GM04504 (cell line): ENCODE results near the gene MSI1.
A peak's percentile ranks its signal among the peaks of the same experiment; 100 is the strongest.
"Not testable (repeated sequence)": the region's sequence is repeated elsewhere in the genome, so short reads cannot be mapped to it uniquely, and the experiment has no call there.

ENCODE experiments used
- DNase-seq: peaks from one replicate; pipeline ENCODE4 v3.0.0-alpha.2; 2012; ENCODE audit warnings: low read depth

The MSI1 gene

DNA sequence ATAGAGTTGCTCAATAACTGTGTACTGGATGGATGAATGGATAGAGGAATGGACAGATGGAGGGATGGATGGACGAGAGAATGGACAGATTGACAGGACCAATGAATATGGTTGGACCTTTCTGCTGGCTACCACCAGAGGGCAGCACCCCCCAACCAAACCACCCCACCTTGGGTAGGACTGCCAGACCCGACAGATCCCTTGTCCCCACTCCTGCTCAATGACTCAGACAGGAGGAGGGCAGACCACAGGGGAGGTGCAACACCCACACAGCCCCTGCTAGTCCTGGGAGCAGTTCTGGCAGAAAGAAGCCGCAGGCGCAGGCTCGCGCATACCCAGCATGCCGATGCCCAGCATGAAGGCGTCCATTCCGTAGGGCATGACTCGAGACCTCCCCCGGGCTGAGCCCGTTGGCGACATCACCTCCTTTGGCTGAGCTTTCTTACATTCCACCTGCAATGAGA is 12.4 kb downstream of the MSI1 start:
- peak; percentile 47 for DNase-seq

GRCh38 chr12:120353556-120354317 is 15.2 kb downstream of the MSI1 start:
- no peak for DNase-seq

DNA sequence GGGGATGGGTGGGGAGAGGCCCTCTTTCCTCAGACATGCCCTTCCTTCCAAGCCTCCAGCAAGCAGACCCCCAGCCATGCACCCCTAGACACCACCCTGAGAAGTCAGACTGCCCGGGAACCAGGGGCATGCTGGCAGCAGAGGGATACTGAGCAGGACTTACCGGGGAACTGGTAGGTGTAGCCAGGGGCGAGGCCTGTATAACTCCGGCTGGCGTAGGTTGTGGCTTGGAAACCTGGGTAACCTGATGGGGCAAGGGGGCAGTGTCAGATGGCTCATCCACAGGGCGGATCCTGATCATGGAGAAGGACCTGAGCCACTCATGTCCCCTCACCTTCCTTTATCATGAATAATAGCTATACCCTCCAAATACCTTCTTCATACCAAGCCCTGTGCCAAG is 15.8 kb downstream of the MSI1 start:
- DNase-seq = no peak

- DNase-seq = peak; percentile 15
Observed at GRCh38 chr12:120352117-120352516, 16.8 kb downstream of the MSI1 start.

DNA sequence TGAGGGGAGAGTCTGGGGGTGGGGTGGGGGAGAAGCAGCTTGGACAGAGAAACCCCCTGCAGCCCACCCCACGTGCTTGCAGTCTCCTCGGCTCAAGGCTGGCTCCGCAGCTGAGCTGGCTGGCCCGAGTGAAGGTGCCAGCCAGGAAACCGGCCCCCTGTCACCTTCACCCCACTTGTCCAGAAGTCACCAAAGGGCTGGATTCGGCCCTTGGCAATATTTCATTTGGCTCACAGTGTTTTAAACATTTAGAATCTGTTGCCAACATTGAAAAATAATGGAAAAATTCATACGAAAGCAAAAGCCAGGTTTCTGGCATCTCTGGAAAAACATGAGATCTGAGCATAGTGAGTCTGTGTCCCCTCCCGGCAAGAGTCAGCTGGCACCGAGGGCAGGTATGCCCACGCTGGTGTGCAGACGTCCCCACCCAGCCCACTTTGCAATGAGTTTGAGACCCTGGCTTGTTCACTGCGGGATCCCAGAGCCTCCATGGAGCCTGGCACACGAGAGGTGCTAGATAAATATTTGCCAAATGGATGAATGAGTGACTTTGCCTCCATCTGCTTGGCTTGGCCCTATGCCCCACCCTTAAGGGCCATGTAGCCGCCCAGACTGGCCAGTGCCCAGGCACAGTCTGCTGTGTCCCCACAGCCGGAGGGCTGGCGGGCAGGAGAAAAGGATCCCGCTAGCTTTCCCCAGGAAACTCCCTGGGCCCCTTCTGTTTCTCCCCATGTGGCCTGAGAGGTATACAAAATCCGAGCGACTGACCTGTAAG is 18.2 kb downstream of the MSI1 start:
- DNase-seq = no peak

DNA sequence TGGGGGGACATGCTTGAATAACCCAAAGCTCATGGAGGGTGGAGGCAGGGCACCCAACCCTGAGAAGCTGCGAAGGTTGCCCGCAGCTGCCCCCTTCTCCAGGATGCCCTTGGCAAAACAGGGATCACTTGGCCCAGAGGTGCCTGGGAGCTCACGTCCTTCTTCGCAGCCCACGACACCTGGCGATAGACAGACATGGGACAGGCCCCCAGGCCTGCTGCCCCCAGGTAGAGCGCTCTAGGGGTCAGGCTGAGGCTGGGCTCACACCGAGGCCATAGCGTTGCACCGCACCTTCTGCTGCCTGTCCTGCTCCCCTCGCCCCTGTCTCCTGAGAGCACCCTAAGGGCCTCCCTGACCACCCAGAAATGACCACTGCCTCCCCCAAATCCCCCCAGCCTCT is 21.2 kb downstream of the MSI1 start:
- no peak for DNase-seq

- DNase-seq = no peak
Observed at GRCh38 chr12:120346681-120347080, 22.3 kb downstream of the MSI1 start.

- no peak for DNase-seq
Observed at GRCh38 chr12:120346031-120346430, 22.9 kb downstream of the MSI1 start.

- no peak for DNase-seq
Observed at GRCh38 chr12:120343692-120344091, 25.3 kb downstream of the MSI1 start.

GRCh38 chr12:120343039-120343537 is 25.9 kb downstream of the MSI1 start:
- DNase-seq = no peak

DNA sequence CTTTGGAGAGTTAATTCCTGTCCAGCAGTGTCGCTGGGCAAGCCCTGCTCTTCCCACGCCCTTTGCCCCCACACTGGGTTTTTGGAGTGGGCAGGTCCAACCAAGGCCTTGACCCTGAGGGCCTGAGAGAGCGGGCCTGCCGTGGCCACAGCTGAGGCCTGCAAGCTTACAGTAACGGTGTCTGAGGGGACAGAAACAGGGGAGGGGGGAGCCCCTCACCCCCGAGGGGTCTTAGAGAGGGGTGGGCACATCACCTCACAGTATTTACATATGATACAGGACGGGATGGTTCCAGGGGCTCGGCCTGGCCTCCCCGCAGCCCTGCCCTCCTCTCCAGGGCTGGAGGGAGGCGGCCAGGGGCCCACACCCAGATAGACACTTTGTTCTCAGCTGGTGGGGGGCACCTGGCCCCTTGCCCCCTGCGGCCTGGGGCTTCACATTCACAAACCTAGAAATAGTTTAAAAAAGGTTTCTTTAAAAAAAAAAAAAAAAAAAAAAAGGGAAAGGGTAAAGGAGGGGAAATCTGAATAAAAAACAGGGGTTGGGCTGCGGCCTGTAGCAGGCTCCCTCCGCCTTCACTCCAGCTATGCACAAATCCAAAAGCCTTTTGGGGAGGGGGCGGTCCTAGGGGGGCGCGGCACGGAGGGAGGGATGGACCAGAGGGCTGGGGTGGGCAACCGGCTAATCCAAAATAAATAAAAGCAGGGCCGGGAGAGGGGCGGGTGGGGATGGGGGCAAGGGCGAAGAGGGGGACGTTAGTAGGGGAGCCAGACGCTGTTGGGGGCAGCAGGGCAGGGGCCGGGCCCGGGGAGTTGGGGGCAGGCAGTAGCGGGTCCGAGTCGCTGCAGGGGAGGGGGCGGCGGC is 26.6 kb downstream of the MSI1 start:
- no peak for DNase-seq

GRCh38 chr12:120339256-120339655 is 29.7 kb downstream of the MSI1 start:
- no peak for DNase-seq

DNA sequence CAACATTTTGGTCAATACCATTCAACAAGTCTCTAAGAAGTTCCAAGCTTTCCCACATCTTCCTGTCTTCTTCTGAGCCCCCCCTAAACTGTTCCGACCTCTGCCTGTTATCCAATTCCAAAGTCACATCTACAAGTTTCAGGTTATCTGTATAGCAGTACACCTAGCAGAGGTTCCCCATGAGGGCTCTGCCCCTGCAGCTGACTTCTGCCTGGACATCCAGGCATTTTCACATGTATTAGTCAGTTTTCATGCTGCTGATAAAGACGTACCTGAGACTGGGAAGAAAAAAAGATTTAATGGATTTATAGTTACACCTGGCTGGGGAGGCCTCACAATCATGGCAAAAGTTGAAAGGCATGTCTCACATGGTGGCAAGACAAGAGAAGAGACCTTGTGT is 31.2 kb downstream of the MSI1 start:
- no peak for DNase-seq

DNA sequence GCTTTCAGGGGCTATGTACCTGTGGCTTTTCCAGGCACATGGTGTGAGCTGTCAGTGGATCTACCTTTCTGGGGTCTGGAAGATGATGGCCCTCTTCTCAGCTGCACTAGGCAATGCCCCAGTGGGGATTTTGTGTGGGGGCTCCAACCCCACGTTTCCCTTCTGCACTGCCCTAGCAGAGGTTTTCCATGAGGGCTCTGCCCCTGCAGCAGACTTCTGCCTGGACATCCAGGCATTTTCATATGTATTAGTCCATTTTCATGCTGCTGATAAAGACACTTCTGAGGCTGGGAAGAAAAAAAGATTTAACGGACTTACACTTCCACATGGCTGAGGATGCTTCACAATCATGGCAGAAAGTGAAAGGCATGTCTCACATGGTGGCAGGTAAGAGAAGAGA is 32.6 kb downstream of the MSI1 start:
- not testable (repeated sequence) for DNase-seq

DNA sequence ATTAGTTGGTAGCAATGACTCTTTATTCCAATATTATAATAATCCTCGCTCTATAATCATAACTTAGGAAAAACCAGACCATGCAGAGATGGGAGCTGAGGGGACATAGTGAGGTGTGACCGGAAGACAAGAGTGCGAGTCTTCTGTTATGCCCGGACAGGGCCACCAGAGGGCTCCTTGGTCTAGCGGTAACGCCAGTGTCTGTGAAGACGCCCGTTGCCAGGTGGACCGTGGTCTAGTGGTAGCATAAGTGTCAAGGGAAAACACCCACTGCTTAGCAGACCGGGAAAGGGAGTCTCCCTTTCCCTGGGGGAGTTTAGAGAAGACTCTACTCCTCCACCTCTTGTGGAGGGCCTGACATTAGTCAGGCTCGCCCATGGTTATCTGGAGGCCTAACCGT is 33.5 kb downstream of the MSI1 start:
- not testable (repeated sequence) for DNase-seq

DNA sequence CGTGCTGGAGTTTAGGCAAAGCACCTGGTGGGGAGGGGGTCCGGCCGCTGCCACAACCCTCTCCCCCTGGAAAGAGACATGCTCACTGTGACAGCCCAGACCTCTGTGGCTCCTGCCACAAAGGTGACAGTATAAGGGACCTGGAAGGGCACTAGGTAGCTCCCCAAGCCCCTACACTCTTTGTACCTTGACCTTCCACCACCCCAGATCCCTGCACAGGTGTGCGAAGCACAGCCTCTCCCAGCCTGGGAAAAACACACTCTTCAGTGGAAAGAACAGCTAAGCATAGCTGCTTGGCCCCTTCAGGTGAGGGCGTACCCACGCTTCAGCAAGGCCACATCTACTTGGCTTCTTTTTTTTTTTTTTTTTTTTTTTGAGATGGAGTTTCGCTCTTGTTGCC is 36.4 kb downstream of the MSI1 start:
- DNase-seq = no peak

- no peak for DNase-seq
Observed at GRCh38 chr12:120332041-120332440, 36.9 kb downstream of the MSI1 start.

DNA sequence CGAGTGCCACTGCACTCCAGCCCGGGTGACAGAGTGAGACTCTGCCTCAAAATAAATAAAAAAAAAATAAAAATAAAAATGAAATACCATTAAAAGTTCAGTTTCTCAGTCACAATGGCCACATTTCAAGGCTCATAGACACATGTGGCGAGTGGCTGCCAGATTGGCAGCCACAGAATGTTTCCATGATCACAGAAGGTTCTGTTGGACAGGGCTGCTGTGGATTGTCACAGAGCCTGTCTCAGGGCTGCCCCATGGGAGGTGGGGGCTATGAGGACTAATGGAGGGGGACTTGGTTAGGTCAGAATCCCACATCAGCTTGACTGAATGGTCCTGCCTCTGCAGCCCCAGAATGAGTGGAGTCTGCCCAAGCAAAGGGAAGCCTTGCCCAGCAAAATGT is 37.6 kb downstream of the MSI1 start:
- no peak for DNase-seq

- no peak for DNase-seq
Observed at GRCh38 chr12:120328228-120328627, 40.7 kb downstream of the MSI1 start.

DNA sequence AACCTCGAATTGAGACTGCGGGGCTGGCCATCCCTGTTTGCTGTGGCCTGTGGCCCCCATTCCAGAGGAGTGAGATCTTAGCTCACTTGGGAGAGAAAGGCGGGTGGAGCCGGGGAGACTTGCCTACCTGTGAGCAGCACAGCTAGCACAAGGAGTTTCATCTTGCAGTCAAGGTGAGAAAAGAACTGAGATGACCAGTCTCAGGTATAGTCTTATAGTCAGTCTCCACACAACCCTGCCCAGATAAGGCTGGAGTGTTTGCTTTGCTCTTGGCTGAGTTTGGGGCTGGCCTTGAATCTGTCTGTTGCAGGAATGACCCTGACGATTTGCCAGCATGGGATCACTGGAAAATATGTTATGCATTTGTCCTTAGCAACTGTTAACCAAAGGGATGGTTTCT is 41.4 kb downstream of the MSI1 start, which contains the start of gene PLA2G1B:
Gene PLA2G1B, minus strand, starts transcription at position 187 of the 400 bp plus-strand sequence. Its CDS starts 26 bp downstream, at position 161.
- DNase-seq = no peak

GRCh38 chr12:120324841-120325417 is 44.0 kb downstream of the MSI1 start:
- DNase-seq = no peak

DNA sequence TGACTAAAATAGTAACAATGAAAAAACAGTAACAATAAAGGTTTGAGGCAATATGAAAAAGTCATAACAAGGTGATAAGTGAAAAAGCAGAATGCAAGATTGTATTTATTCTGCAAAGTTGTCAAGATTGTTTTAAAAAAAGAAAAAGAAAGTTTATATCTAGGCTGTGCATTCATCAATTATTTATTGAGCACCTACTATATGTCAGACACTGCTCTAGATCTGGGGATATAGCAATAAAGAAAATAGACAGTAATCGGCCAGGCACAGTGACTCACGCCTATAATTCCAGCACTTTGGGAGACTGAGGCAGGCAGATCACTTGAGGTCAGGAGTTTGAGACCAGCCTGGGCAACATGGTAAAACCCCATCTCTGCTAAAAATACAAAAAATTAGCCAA is 45.2 kb downstream of the MSI1 start:
- no peak for DNase-seq
